ENCODE data around the gene UBE2L3. TPM values are rescaled to one million over a fixed set of nuclear protein-coding genes. Genes with fewer than 3 reads are reported as not detected.

UBE2L3 gene
- total and polyA plus RNA-seq, 8 donors: 23.1 to 94.2 (median 50.7) TPM

- Histone ChIP-seq H3K4me3 (no peak within 1 kb of the TSS), H3K27ac (no peak within 1 kb of the TSS), H3K36me3 (peaks cover 5 to 12% (median 10%) of the 10 kb centered on the region in 4 donors), H3K27me3 (no peaks in the 10 kb centered on the region), H3K4me1 (peaks cover 18 to 24% (median 20%) of the 10 kb centered on the region in 4 donors), H3K9me3 (no peaks in the 10 kb centered on the region)
- peak; percentile 33 to 42 for DNase-seq
- intact Hi-C loops (cut with DNase I; ENCODE audit: low total_unique reads): no loop called here
- WGBS, 5 donors: 66 to 90% (median 81%) methylated on average over 23 to 27 of the region's 27 CpGs
- TF ChIP-seq POLR2AphosphoS5 (IDR thresholded peaks at IDR 0.05) (no peak), EP300 (IDR thresholded peaks at IDR 0.05) (no peak), POLR2A (IDR thresholded peaks at IDR 0.05) (no peak), CTCF (IDR thresholded peaks at IDR 0.05) (no peak)
These were observed 64.9 kb downstream of the UBE2L3 start, which contains the start of gene CCDC116 for GRCh38 chr22:21632237-21632895. CCDC116 (plus strand) TSS chr22:21632760; CDS start chr22:21633182, 422 bp downstream.

- Histone ChIP-seq H3K9me3 (no peaks in the 10 kb centered on the region), H3K4me3 (no peak overlapping the region), H3K36me3 (peaks cover 0 to 9% (median 6%) of the 10 kb centered on the region in 4 donors), H3K27ac (no peak overlapping the region), H3K4me1 (peaks cover 18 to 19% (median 18%) of the 10 kb centered on the region in 4 donors), H3K27me3 (no peaks in the 10 kb centered on the region)
- WGBS, 5 donors: 83 to 97% (median 97%) methylated on average over 16 to 18 of the region's 18 CpGs
- intact Hi-C loops (cut with DNase I; ENCODE audit: low total_unique reads): no loop called here
- TF ChIP-seq POLR2AphosphoS5 (IDR thresholded peaks at IDR 0.05) (no peak), CTCF (IDR thresholded peaks at IDR 0.05) (no peak), POLR2A (IDR thresholded peaks at IDR 0.05) (no peak), EP300 (IDR thresholded peaks at IDR 0.05) (no peak)
- DNase-seq: no peak
These were observed 65.4 kb downstream of the UBE2L3 start for GRCh38 chr22:21632931-21633330.

GRCh38 chr22:21633481-21633880, 66.0 kb downstream of the UBE2L3 start:
- H3K4me3 ChIP-seq: no peak overlapping the region
- H3K27me3 ChIP-seq: no peaks in the 10 kb centered on the region
- H3K4me1 ChIP-seq: peaks cover 13 to 16% (median 14%) of the 10 kb centered on the region in 4 donors
- no peak overlapping the region for H3K27ac ChIP-seq
- no peaks in the 10 kb centered on the region for H3K9me3 ChIP-seq
- H3K36me3 ChIP-seq: peaks cover 0 to 3% (median 1%) of the 10 kb centered on the region in 4 donors
- DNase-seq: no peak
- 90 to 97% (median 92%) methylated on average over 4 of the region's 4 CpGs for WGBS, 5 donors
- intact Hi-C loops (cut with DNase I; ENCODE audit: low total_unique reads): no loop called here
- TF ChIP-seq EP300 (IDR thresholded peaks at IDR 0.05): no peak
- TF ChIP-seq POLR2AphosphoS5 (IDR thresholded peaks at IDR 0.05): no peak
- no peak for TF ChIP-seq POLR2A (IDR thresholded peaks at IDR 0.05)
- TF ChIP-seq CTCF (IDR thresholded peaks at IDR 0.05): no peak

- peaks cover 7 to 10% (median 8%) of the 10 kb centered on the region in 4 donors for H3K4me1 ChIP-seq
- no peak overlapping the region for H3K4me3 ChIP-seq
- no peaks in the 10 kb centered on the region for H3K27me3 ChIP-seq
- 94 to 98% (median 96%) methylated on average over 12 to 16 of the region's 16 CpGs for WGBS, 5 donors
- TF ChIP-seq POLR2AphosphoS5 (IDR thresholded peaks at IDR 0.05): no peak
- TF ChIP-seq CTCF (IDR thresholded peaks at IDR 0.05): no peak
- no peak for TF ChIP-seq EP300 (IDR thresholded peaks at IDR 0.05)
- no peak for TF ChIP-seq POLR2A (IDR thresholded peaks at IDR 0.05)
- intact Hi-C loops (cut with DNase I; ENCODE audit: low total_unique reads): no loop called here
- no peaks in the 10 kb centered on the region for H3K36me3 ChIP-seq
- H3K9me3 ChIP-seq: no peaks in the 10 kb centered on the region
- H3K27ac ChIP-seq: no peak overlapping the region
- no peak for DNase-seq
These were observed 66.6 kb downstream of the UBE2L3 start for GRCh38 chr22:21634081-21634480.

All from stomach (tissue), 9 donors.